Spleen (tissue), 11 donors: ENCODE data around the gene WDFY4. TPM values are rescaled to one million over a fixed set of nuclear protein-coding genes. Genes with fewer than 3 reads are reported as not detected.

Experiments used
- DNase-seq: peaks from one replicate; pipeline ENCODE4 v3.0.0-alpha.2; 2020
- H3K27ac ChIP-seq, 8 donors: fragments of 200-600 bp; sonication (generic) in 7 of 8; 1 replicate in 4 of 8; 2 replicates in 4 of 8; pipeline versions ENCODE4 v1.5.0 to v1.8.0; 2016 to 2021; ENCODE audit warnings: inconsistent platforms in 4 of 8, mild to moderate bottlenecking in 4 of 8, moderate library complexity in 1 of 8
- H3K27me3 ChIP-seq, 7 donors: fragments of 200-600 bp; sonication (generic) in 6 of 7; replicated peaks in 1 of 7; 1 replicate in 4 of 7; 2 replicates in 3 of 7; pipeline versions ENCODE4 v1.5.0 to v1.8.0; 2016 to 2021; ENCODE audit warnings: inconsistent platforms in 3 of 7, mild to moderate bottlenecking in 1 of 7
- H3K36me3 ChIP-seq, 6 donors: fragments of 200-600 bp; sonication (generic) in 5 of 6; 1 replicate in 4 of 6; 2 replicates in 2 of 6; pipeline versions ENCODE4 v1.5.0 to v1.8.0; 2016 to 2021; ENCODE audit warnings: inconsistent platforms in 2 of 6
- H3K4me1 ChIP-seq, 6 donors: fragments of 200-600 bp; sonication (generic) in 5 of 6; 1 replicate in 3 of 6; 2 replicates in 3 of 6; pipeline versions ENCODE4 v1.5.0 to v1.8.0; 2016 to 2021; ENCODE audit warnings: inconsistent platforms in 3 of 6
- H3K4me3 ChIP-seq, 8 donors: fragments of 200-600 bp; sonication (generic) in 7 of 8; 1 replicate in 4 of 8; 2 replicates in 4 of 8; pipeline versions ENCODE4 v1.5.0 to v1.8.0; 2016 to 2021; ENCODE audit warnings: inconsistent platforms in 4 of 8, mild to moderate bottlenecking in 4 of 8, moderate library complexity in 2 of 8
- H3K9me3 ChIP-seq, 8 donors: fragments of 200-600 bp; sonication (generic) in 7 of 8; 1 replicate in 4 of 8; 2 replicates in 4 of 8; pipeline versions ENCODE4 v1.5.0 to v1.8.0; 2016 to 2021; ENCODE audit warnings: inconsistent platforms in 4 of 8
- POLR2A ChIP-seq, 3 donors: fragments of 450-650 bp; IDR thresholded peaks; one replicate each; pipeline ENCODE4 v1.5.1; 2017; ENCODE audit warnings: antibody characterized with exemption in 3 of 3, mild to moderate bottlenecking in 1 of 3
- POLR2AphosphoS5 ChIP-seq, 3 donors: sonication (generic); formaldehyde crosslinking; IDR thresholded peaks; one replicate each; pipeline ENCODE4 v1.5.1; 2017; ENCODE audit warnings: antibody characterized with exemption in 3 of 3
- WGBS, 5 donors: extraction: QIAGEN DNeasy Blood & Tissue Kit in 3 of 5; methylation state at CpG; one replicate each; pipeline versions ENCODE4 v1.1.5 to v1.1.7; 2013 to 2018; 5-methylcytosine and 5-hydroxymethylcytosine counted together
- intact Hi-C: fragments of 100-400 bp; cut with DNase I; formaldehyde crosslinking; loops from one replicate; pipeline ENCODE4 v1.15.0; 2023; ENCODE audit warnings: low total_unique reads
- polyA plus RNA-seq, 3 donors: library from polyadenylated mRNA; stranded (reverse); fragments of 200-250 nt; gene quantifications; one replicate each; pipeline ENCODE4 v1.2.1, GENCODE V29; 2013
- total RNA-seq, 7 donors: library from RNA; depleted of rRNA in 3 of 7; stranded (reverse); fragments of >200 nt in 3 of 7; fragmentation: NEBNext Ultra II Directional in 4 of 7; extraction: Animal tissue kit (Norgen Biotek cat#: 25700) in 4 of 7; gene quantifications; one replicate each; pipeline versions ENCODE4 v1.1.0 to v1.2.1, GENCODE V29; 2016 to 2021
- TF ChIP-seq, protein P1 (sequence below), 11 experiments: fragments of 200-600 bp in 7 of 11; fragments of 450-650 bp in 4 of 11; sonication (generic) in 4 of 11; IDR thresholded peaks in 8 of 11; conservative IDR thresholded peaks in 3 of 11; 1 replicate in 7 of 11; 2 replicates in 4 of 11; pipeline versions ENCODE4 v1.4.0 to v1.8.0; 2016 to 2021; ENCODE audit warnings: antibody characterized with exemption in 11 of 11, inconsistent platforms in 4 of 11, mild to moderate bottlenecking in 1 of 11
- donor health status: healthy with polysubstance abuse.
- donor health status: DM: no; HTN: no; CAD: no; lungs with moderate emphysema.
- donor health status: DM: no; HTN: no; CAD: no.
- donor health status: Bipolar disorder and iron deficiency.
- donor health status: healthy.
- donor health status: DM: no; HTN: no; CAD: no.
- donor health status: DM: yes; HTN: yes; CAD: no.

WDFY4 gene
- total and polyA plus RNA-seq, 10 donors, result 31.7 to 120 (median 88.9) TPM

DNA sequence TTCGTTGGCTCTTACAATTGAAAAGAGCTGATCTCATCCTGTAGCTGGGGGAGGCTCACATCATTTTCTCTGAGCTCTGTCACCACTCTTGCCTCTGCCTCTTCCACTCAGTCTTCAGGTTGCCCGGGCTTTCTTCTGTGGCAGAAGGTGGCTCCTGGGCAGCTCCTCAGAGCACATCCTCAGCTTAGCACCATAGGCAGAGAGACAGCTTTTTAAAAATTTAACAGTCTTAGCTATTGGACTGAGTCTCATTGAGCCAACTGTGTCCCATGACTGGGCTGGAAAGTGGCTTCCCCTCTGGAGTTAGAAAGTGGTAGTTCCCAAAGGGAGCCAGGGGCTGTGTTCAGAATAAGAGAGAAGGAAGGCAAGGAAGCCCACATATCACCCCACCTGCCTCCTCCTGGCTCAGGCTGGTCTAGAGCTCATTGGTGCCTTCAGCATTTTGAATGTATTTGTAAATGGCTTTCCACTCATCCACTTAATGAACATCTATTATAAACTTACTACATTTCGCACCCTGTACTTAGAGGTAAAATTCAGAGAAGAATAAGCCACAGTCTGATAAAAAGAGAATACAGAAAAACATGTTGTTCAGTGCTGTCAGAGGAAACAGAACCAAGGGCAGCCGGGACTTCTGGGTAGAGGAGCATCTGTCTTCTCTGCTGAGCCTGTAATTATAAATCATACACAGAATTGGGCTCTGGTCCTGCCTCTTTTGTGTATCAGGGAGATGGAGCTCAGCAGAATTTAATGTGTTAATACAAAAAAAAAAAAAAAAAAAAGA lies 119.3 kb downstream of the WDFY4 start:
- Histone ChIP-seq H3K27ac (peak overlapping the region in 4 of 8 donors; percentile 14 to 94 (median 47)), H3K4me3 (no peak overlapping the region), H3K4me1 (peaks cover 17 to 81% (median 59%) of the 10 kb centered on the region in 6 donors), H3K27me3 (no peaks in the 10 kb centered on the region), H3K9me3 (no peaks in the 10 kb centered on the region), H3K36me3 (peaks cover 0 to 58% (median 13%) of the 10 kb centered on the region in 6 donors)
- intact Hi-C loops, result loop anchor here (10.0 kb wide), 1 partner anchor 139 kb away; no protein-coding TSS in a partner anchor
- TF ChIP-seq, protein P1, sequence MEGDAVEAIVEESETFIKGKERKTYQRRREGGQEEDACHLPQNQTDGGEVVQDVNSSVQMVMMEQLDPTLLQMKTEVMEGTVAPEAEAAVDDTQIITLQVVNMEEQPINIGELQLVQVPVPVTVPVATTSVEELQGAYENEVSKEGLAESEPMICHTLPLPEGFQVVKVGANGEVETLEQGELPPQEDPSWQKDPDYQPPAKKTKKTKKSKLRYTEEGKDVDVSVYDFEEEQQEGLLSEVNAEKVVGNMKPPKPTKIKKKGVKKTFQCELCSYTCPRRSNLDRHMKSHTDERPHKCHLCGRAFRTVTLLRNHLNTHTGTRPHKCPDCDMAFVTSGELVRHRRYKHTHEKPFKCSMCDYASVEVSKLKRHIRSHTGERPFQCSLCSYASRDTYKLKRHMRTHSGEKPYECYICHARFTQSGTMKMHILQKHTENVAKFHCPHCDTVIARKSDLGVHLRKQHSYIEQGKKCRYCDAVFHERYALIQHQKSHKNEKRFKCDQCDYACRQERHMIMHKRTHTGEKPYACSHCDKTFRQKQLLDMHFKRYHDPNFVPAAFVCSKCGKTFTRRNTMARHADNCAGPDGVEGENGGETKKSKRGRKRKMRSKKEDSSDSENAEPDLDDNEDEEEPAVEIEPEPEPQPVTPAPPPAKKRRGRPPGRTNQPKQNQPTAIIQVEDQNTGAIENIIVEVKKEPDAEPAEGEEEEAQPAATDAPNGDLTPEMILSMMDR (IDR thresholded peaks at IDR 0.05 in 8 of 11, conservative IDR thresholded peaks at IDR 0.05 in 3 of 11), result no peak
- no peak for TF ChIP-seq POLR2A (IDR thresholded peaks at IDR 0.05)
- no peak for TF ChIP-seq POLR2AphosphoS5 (IDR thresholded peaks at IDR 0.05)
- DNase-seq, result no peak
- 71 to 76% (median 75%) methylated on average over 4 of the region's 4 CpGs for WGBS, 5 donors

DNA sequence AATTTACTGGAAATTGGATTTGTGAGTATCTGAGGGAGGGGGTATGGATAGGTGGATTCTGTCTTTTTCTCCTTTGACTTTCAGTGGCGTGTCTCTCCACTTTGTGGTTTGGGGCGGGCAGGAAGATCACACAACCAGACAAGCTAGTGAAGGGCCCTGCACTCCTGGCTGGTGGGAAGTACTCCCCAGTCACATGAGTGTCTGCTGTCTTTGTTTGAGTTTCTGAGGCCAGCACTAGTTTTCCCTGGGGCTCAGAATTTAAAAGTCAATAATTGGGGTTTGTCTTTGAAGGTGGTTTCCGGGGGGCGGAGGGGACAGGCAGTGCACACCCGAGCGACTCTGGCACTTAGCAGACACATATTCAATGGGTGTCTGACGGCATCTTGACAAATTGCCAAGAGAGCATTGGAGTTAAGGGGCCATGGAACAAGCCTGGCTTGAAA lies 120.1 kb downstream of the WDFY4 start:
- H3K9me3 ChIP-seq, result no peaks in the 10 kb centered on the region
- peak overlapping the region in 4 of 8 donors; percentile 9 to 50 (median 20) for H3K27ac ChIP-seq
- no peak for DNase-seq
- 19 to 43% (median 29%) methylated on average over 7 of the region's 7 CpGs for WGBS, 5 donors
- intact Hi-C loops, result loop anchor here (10.0 kb wide), 1 partner anchor 140 kb away; no protein-coding TSS in a partner anchor
- H3K36me3 ChIP-seq, result peaks cover 0 to 66% (median 15%) of the 10 kb centered on the region in 6 donors
- no peaks in the 10 kb centered on the region for H3K27me3 ChIP-seq
- H3K4me1 ChIP-seq, result peaks cover 17 to 73% (median 53%) of the 10 kb centered on the region in 6 donors
- no peak overlapping the region for H3K4me3 ChIP-seq
- TF ChIP-seq POLR2A (IDR thresholded peaks at IDR 0.05) (no peak), POLR2AphosphoS5 (IDR thresholded peaks at IDR 0.05) (no peak)
- TF ChIP-seq, protein P1 (IDR thresholded peaks at IDR 0.05 in 8 of 11, conservative IDR thresholded peaks at IDR 0.05 in 3 of 11), result no peak

DNA sequence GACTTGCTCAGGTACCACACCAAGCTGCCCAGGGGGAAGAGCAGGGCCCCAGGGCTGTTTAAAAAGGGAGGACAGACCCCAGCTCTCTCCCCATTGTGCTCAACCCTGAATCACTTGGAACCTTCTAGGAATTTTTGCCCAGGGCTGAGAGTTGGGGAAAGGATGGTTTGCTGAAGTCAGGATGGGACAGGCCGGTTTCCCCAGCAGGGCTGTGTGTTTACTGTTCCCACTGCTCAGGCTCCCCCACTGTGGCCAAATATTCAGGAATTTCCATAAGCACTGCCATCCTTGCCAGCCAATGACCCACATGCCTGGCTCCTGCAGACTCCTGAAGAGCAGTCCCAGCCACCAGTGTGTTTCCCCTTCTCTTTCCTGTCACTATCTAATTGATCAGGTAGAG lies 120.7 kb downstream of the WDFY4 start:
- intact Hi-C loops, result loop anchor here (10.0 kb wide), 1 partner anchor 141 kb away; no protein-coding TSS in a partner anchor
- peaks cover 15 to 67% (median 46%) of the 10 kb centered on the region in 6 donors for H3K4me1 ChIP-seq

More for the DNA sequence above, 120.7 kb downstream of the WDFY4 start:
- no peak overlapping the region for H3K4me3 ChIP-seq
- no peaks in the 10 kb centered on the region for H3K9me3 ChIP-seq
- peaks cover 0 to 72% (median 18%) of the 10 kb centered on the region in 6 donors for H3K36me3 ChIP-seq
- WGBS, 5 donors, result 80 to 100% (median 94%) methylated on average over 1 of the region's 1 CpG
- TF ChIP-seq, protein P1 (IDR thresholded peaks at IDR 0.05 in 8 of 11, conservative IDR thresholded peaks at IDR 0.05 in 3 of 11), result no peak
- TF ChIP-seq POLR2A (IDR thresholded peaks at IDR 0.05) (no peak), POLR2AphosphoS5 (IDR thresholded peaks at IDR 0.05) (no peak)
- no peaks in the 10 kb centered on the region for H3K27me3 ChIP-seq
- H3K27ac ChIP-seq, result peak overlapping the region in 3 of 8 donors; percentile 9 to 50 (median 27)
- no peak for DNase-seq
